Measurements from ENCODE around the gene TOP3A. TPM values are rescaled to one million over a fixed set of nuclear protein-coding genes. Genes with fewer than 3 reads are reported as not detected.

TOP3A gene
- total RNA-seq, 2 donors from 2014 or later: 18.4 to 37.1 TPM

GRCh38 chr17:18327093-18327492 is 12.3 kb upstream of the TOP3A start:
- DNase-seq (ENCODE audit: low spot score): no peak
- 56% methylated on average over 2 of the region's 2 CpGs for WGBS
- Histone ChIP-seq H3K4me3 (no peak overlapping the region), H3K9me3 (no peaks in the 10 kb centered on the region), H3K36me3 (peaks cover 2 to 28% of the 10 kb centered on the region in 2 donors), H3K4me1 (replicated peaks) (no peaks in the 10 kb centered on the region), H3K27ac (no peak overlapping the region), H3K27me3 (replicated peaks; ENCODE audit: insufficient read depth) (no peaks in the 10 kb centered on the region)
- intact Hi-C loops (cut with DNase I): no loop called here
- TF ChIP-seq CTCF (IDR thresholded peaks at IDR 0.05) (no peak), POLR2A (IDR thresholded peaks at IDR 0.05) (no peak), POLR2AphosphoS5 (IDR thresholded peaks at IDR 0.05) (no peak)

- H3K4me1 ChIP-seq (replicated peaks): no peaks in the 10 kb centered on the region
- H3K4me3 ChIP-seq: no peak overlapping the region
- H3K27ac ChIP-seq: no peak overlapping the region
- no peaks in the 10 kb centered on the region for H3K27me3 ChIP-seq (replicated peaks; ENCODE audit: insufficient read depth)
- TF ChIP-seq CTCF (IDR thresholded peaks at IDR 0.05) (no peak), POLR2A (IDR thresholded peaks at IDR 0.05) (no peak), POLR2AphosphoS5 (IDR thresholded peaks at IDR 0.05) (no peak)
- DNase-seq (ENCODE audit: low spot score): no peak
- H3K9me3 ChIP-seq: no peaks in the 10 kb centered on the region
- 82% methylated on average over 6 of the region's 6 CpGs for WGBS
- intact Hi-C loops (cut with DNase I): no loop called here
- H3K36me3 ChIP-seq: peaks cover 2 to 28% of the 10 kb centered on the region in 2 donors
Measured at GRCh38 chr17:18326572-18326971, 11.8 kb upstream of the TOP3A start.

GRCh38 chr17:18326039-18326438 is 11.2 kb upstream of the TOP3A start:
- Histone ChIP-seq H3K4me1 (replicated peaks) (no peaks in the 10 kb centered on the region), H3K27ac (no peak overlapping the region), H3K27me3 (replicated peaks; ENCODE audit: insufficient read depth) (no peaks in the 10 kb centered on the region), H3K9me3 (no peaks in the 10 kb centered on the region), H3K4me3 (no peak overlapping the region), H3K36me3 (peaks cover 2 to 28% of the 10 kb centered on the region in 2 donors)
- no peak for TF ChIP-seq CTCF (IDR thresholded peaks at IDR 0.05)
- TF ChIP-seq POLR2AphosphoS5 (IDR thresholded peaks at IDR 0.05): no peak
- TF ChIP-seq POLR2A (IDR thresholded peaks at IDR 0.05): no peak
- intact Hi-C loops (cut with DNase I): no loop called here
- 96% methylated on average over 2 of the region's 2 CpGs for WGBS
- DNase-seq (ENCODE audit: low spot score): no peak

GRCh38 chr17:18324140-18325050 is 9.6 kb upstream of the TOP3A start:
- Histone ChIP-seq H3K4me1 (replicated peaks) (peaks cover 2% of the 10 kb centered on the region), H3K4me3 (no peak overlapping the region), H3K27ac (no peak overlapping the region), H3K27me3 (replicated peaks; ENCODE audit: insufficient read depth) (no peaks in the 10 kb centered on the region), H3K9me3 (no peaks in the 10 kb centered on the region), H3K36me3 (peaks cover 2 to 28% of the 10 kb centered on the region in 2 donors)
- intact Hi-C loops (cut with DNase I): no loop called here
- WGBS: 90% methylated on average over 27 of the region's 27 CpGs
- TF ChIP-seq POLR2A (IDR thresholded peaks at IDR 0.05) (no peak), CTCF (IDR thresholded peaks at IDR 0.05) (no peak), POLR2AphosphoS5 (IDR thresholded peaks at IDR 0.05) (no peak)
- no peak for DNase-seq (ENCODE audit: low spot score)

Measured in prostate gland (tissue), 2 donors.